HT-29 (cell line): ENCODE measurements around the gene LAMB4. TPM values are rescaled to one million over a fixed set of nuclear protein-coding genes. Genes with fewer than 3 reads are reported as not detected.
A peak's percentile ranks its signal among the peaks of the same experiment; 100 is the strongest.

Experiments used
- DNase-seq: peaks from one replicate; pipeline ENCODE4 v3.0.0-alpha.2; 2015; ENCODE audit warnings: low spot score
- total RNA-seq: library from RNA; depleted of rRNA; stranded (reverse); fragments of >200 nt; shearing (Covaris generic); gene quantifications from 2 replicates; pipeline ENCODE4 v1.2.3, GENCODE V29; 2014; rRNA removed

LAMB4 gene
- total RNA-seq, result 0.03 TPM in 1 of 2 replicates, not detected in the other

- no peak for DNase-seq
Measured at GRCh38 chr7:108130261-108130660, at the start of gene LAMB4. Gene LAMB4, minus strand, starts transcription at chr7:108130361. Its CDS starts 7,197 bp downstream, at chr7:108123164.

- no peak for DNase-seq
Measured at GRCh38 chr7:108178398-108178797, 48.2 kb upstream of the LAMB4 start.

- no peak for DNase-seq
Measured at GRCh38 chr7:108171164-108171563, 41.0 kb upstream of the LAMB4 start.

- DNase-seq, result no peak
Measured at GRCh38 chr7:108170251-108170650, 40.1 kb upstream of the LAMB4 start.

- DNase-seq, result no peak
Measured at GRCh38 chr7:108167460-108167859, 37.3 kb upstream of the LAMB4 start.

- no peak for DNase-seq
Measured at GRCh38 chr7:108166687-108167086, 36.5 kb upstream of the LAMB4 start.

- DNase-seq, result no peak
Measured at GRCh38 chr7:108165723-108166122, 35.6 kb upstream of the LAMB4 start.

- no peak for DNase-seq
Measured at GRCh38 chr7:108164946-108165345, 34.8 kb upstream of the LAMB4 start.

- DNase-seq, result no peak
Measured at GRCh38 chr7:108164342-108164741, 34.2 kb upstream of the LAMB4 start.

GRCh38 chr7:108158776-108159175 is 28.6 kb upstream of the LAMB4 start:
- peak; percentile 36 for DNase-seq

GRCh38 chr7:108157606-108158335 is 27.6 kb upstream of the LAMB4 start:
- DNase-seq, result no peak

GRCh38 chr7:108156897-108157605 is 26.9 kb upstream of the LAMB4 start:
- no peak for DNase-seq

GRCh38 chr7:108152198-108152597 is 22.0 kb upstream of the LAMB4 start:
- DNase-seq, result no peak

- DNase-seq, result no peak
Measured at GRCh38 chr7:108149908-108150307, 19.7 kb upstream of the LAMB4 start.

- no peak for DNase-seq
Measured at GRCh38 chr7:108149119-108149518, 19.0 kb upstream of the LAMB4 start.

- DNase-seq, result no peak
Measured at GRCh38 chr7:108147031-108147563, 16.9 kb upstream of the LAMB4 start.

GRCh38 chr7:108146070-108146842 is 16.1 kb upstream of the LAMB4 start:
- peak; percentile 93 for DNase-seq

- DNase-seq, result no peak
Measured at GRCh38 chr7:108145401-108145800, 15.2 kb upstream of the LAMB4 start.

GRCh38 chr7:108144931-108145330 is 14.8 kb upstream of the LAMB4 start:
- DNase-seq, result no peak

- no peak for DNase-seq
Measured at GRCh38 chr7:108143658-108144420, 13.7 kb upstream of the LAMB4 start.

- no peak for DNase-seq
Measured at GRCh38 chr7:108142675-108143259, 12.6 kb upstream of the LAMB4 start.
